Endothelial cell of umbilical vein (primary cell): ENCODE data around the gene SLC45A1. TPM values are rescaled to one million over a fixed set of nuclear protein-coding genes. Genes with fewer than 3 reads are reported as not detected.

Experiments
- BruUV-seq: library from RNA; stranded (reverse); fragments of 400-500 nt; replicated peaks from 2 replicates; lab custom pipeline; 2021; lab: Mats Ljungman, UMichigan
- CTCF ChIA-PET: fragments of 300-600, 350-600 bp; sonication (Branson Sonifier 250); formaldehyde crosslinking; loops from one replicate; lab custom pipeline; 2021; ENCODE audit warnings: antibody characterized with exemption, inconsistent platforms; lab: Charles Lee
- POLR2A ChIA-PET: fragments of 300-600, 350-600 bp; sonication (Branson Sonifier 250); formaldehyde crosslinking; loops from one replicate; lab custom pipeline; 2021; ENCODE audit warnings: antibody characterized with exemption, inconsistent platforms; lab: Charles Lee
- DNase-seq: peaks from one replicate; pipeline ENCODE4 v3.0.0-alpha.2; 2011; ENCODE audit warnings: low read depth, low spot score
- FAIRE-seq: peaks from 2 replicates; lab custom pipeline; 2011; peaks lifted over from hg19 to GRCh38; lab: Jason Lieb, UNC
- H2AFZ ChIP-seq: 2 replicates; pipeline ENCODE4 v1.6.0; 2012; ENCODE audit warnings: low read depth, low read length, control low read depth, inconsistent platforms
- H3K27ac ChIP-seq: 2 replicates; pipeline ENCODE4 v1.5.1; 2011; ENCODE audit warnings: low read depth, mild to moderate bottlenecking, control low read depth, low read length, moderate library complexity; ENCODE audit not compliant: insufficient read depth
- H3K27me3 ChIP-seq, 2 experiments: 2 replicates each; pipeline versions ENCODE4 v1.6.0 to v1.6.1; 2011; ENCODE audit warnings: low read length in 2 of 2, mixed read lengths in 1 of 2; ENCODE audit not compliant: control insufficient read depth in 2 of 2, insufficient read depth in 2 of 2
- H3K36me3 ChIP-seq, 2 experiments: 2 replicates in 1 of 2; 3 replicates in 1 of 2; pipeline ENCODE4 v1.5.1; 2011; ENCODE audit warnings: low read length in 2 of 2, mild to moderate bottlenecking in 1 of 2, moderate library complexity in 1 of 2; ENCODE audit not compliant: control insufficient read depth in 2 of 2, insufficient read depth in 2 of 2; ENCODE audit errors: extremely low read depth in 1 of 2
- H3K4me1 ChIP-seq: 3 replicates; pipeline ENCODE4 v1.5.1; 2011; ENCODE audit warnings: mild to moderate bottlenecking, low read length; ENCODE audit not compliant: control insufficient read depth, insufficient read depth; ENCODE audit errors: extremely low read depth
- H3K4me2 ChIP-seq: 2 replicates; pipeline ENCODE4 v1.6.1; 2011; ENCODE audit warnings: low read length, control low read depth, mixed read lengths; ENCODE audit not compliant: insufficient read depth
- H3K4me3 ChIP-seq, 3 experiments: fragments of 200-600 bp in 1 of 3; sonication (generic), shearing (Covaris generic) in 1 of 3; replicated peaks in 1 of 3; 2 replicates each; pipeline ENCODE4 v1.5.1; 2011 to 2016; ENCODE audit warnings: control low read depth in 3 of 3, low read length in 3 of 3, mild to moderate bottlenecking in 2 of 3, inconsistent platforms in 1 of 3, low read depth in 1 of 3, moderate library complexity in 1 of 3; ENCODE audit not compliant: insufficient read depth in 1 of 3
- H3K79me2 ChIP-seq: 2 replicates; pipeline ENCODE4 v1.6.0; 2012; ENCODE audit warnings: low read length, inconsistent platforms; ENCODE audit not compliant: control insufficient read depth, insufficient read depth
- H3K9ac ChIP-seq: replicated peaks from 2 replicates; pipeline ENCODE3; 2011; ENCODE audit warnings: low read length, control low read depth; ENCODE audit not compliant: insufficient read depth; ENCODE audit errors: extremely low read depth
- H3K9me1 ChIP-seq: replicated peaks from 3 replicates; pipeline ENCODE4 v1.6.0; 2011; ENCODE audit warnings: mild to moderate bottlenecking, low read length; ENCODE audit not compliant: control insufficient read depth, insufficient read depth; ENCODE audit errors: extremely low read depth
- H3K9me3 ChIP-seq: replicated peaks from 2 replicates; pipeline ENCODE4 v1.5.1; 2012; ENCODE audit warnings: low read length, inconsistent platforms; ENCODE audit not compliant: control insufficient read depth, insufficient read depth
- H4K20me1 ChIP-seq: replicated peaks from 2 replicates; pipeline ENCODE3; 2011; ENCODE audit warnings: mild to moderate bottlenecking, low read length; ENCODE audit not compliant: control insufficient read depth, insufficient read depth; ENCODE audit errors: extremely low read depth
- EZH2 ChIP-seq: IDR thresholded peaks from 2 replicates; pipeline ENCODE4 v1.6.1; 2012; ENCODE audit warnings: borderline replicate concordance, low read depth, mild to moderate bottlenecking, moderate library complexity, low read length, inconsistent platforms; ENCODE audit not compliant: severe bottlenecking
- FOS ChIP-seq: IDR thresholded peaks from 2 replicates; pipeline ENCODE4 v1.6.1; 2011; ENCODE audit warnings: mild to moderate bottlenecking, low read length, moderate library complexity, borderline replicate concordance; ENCODE audit not compliant: insufficient read depth
- GATA2 ChIP-seq: IDR thresholded peaks from 2 replicates; pipeline ENCODE4 v1.7.0; 2011; ENCODE audit warnings: low read depth, mild to moderate bottlenecking, moderate library complexity, mixed read lengths, low read length; ENCODE audit not compliant: insufficient read length, insufficient read depth
- JUN ChIP-seq: IDR thresholded peaks from 2 replicates; pipeline ENCODE4 v1.6.1; 2011; ENCODE audit warnings: borderline replicate concordance, low read depth; ENCODE audit not compliant: insufficient read length, insufficient read depth
- MYC ChIP-seq: IDR thresholded peaks from one replicate; pipeline ENCODE4 v1.6.1; 2011; ENCODE audit warnings: mild to moderate bottlenecking, low read depth, low read length
- POLR2A ChIP-seq: IDR thresholded peaks from 2 replicates; pipeline ENCODE4 v1.6.1; 2012; ENCODE audit warnings: low read depth, mild to moderate bottlenecking, control low read depth, low read length
- POLR2AphosphoS5 ChIP-seq: IDR thresholded peaks from 2 replicates; pipeline ENCODE4 v1.6.1; 2012; ENCODE audit warnings: low read depth, mild to moderate bottlenecking, control low read depth, low read length, moderate library complexity; ENCODE audit not compliant: insufficient read depth
- dilution Hi-C: fragments of 300-500 bp; cut with MboI; formaldehyde crosslinking; loops from one replicate; pipeline ENCODE4 v1.15.0; 2019; ENCODE audit warnings: low sequenced_read_pairs; ENCODE audit not compliant: extremely low pct_ligation_motif_present
- intact Hi-C: fragments of 100-400 bp; cut with micrococcal nuclease; formaldehyde crosslinking; loops from one replicate; pipeline ENCODE4 v1.10.0; 2022
- polyA plus RNA-seq, 4 experiments: library from polyadenylated mRNA; depleted of rRNA in 3 of 4; stranded (reverse) in 3 of 4; unstranded in 1 of 4; fragments of >200 nt; gene quantifications; 2 replicates each; pipeline versions ENCODE4 v1.2.1 to v1.2.3, GENCODE V29; 2011 to 2012; ENCODE audit warnings: missing spikeins in 1 of 4
- total RNA-seq: library from RNA; stranded (reverse); gene quantifications from 2 replicates; pipeline ENCODE4 v1.2.3, GENCODE V29; 2021
- TF ChIP-seq, protein P1 (sequence below): IDR thresholded peaks from 2 replicates; pipeline ENCODE4 v1.6.1; 2011; ENCODE audit not compliant: insufficient read depth, insufficient read length
- TF ChIP-seq, protein P2 (sequence below), 2 donors: IDR thresholded peaks; 1 replicate in 1 of 2; 2 replicates in 1 of 2; pipeline ENCODE4 v1.5.1; 2011; ENCODE audit warnings: low read length in 2 of 2, mild to moderate bottlenecking in 2 of 2, moderate library complexity in 2 of 2, control low read depth in 1 of 2, inconsistent platforms in 1 of 2, low read depth in 1 of 2; ENCODE audit not compliant: insufficient read depth in 1 of 2; ENCODE audit errors: extremely low read depth in 1 of 2

The SLC45A1 gene
- total and polyA plus RNA-seq, 2 donors (not counting 3 experiments of a cell fraction or from before 2014, with no cell fraction given): 1.3 to 1.4 TPM

DNA sequence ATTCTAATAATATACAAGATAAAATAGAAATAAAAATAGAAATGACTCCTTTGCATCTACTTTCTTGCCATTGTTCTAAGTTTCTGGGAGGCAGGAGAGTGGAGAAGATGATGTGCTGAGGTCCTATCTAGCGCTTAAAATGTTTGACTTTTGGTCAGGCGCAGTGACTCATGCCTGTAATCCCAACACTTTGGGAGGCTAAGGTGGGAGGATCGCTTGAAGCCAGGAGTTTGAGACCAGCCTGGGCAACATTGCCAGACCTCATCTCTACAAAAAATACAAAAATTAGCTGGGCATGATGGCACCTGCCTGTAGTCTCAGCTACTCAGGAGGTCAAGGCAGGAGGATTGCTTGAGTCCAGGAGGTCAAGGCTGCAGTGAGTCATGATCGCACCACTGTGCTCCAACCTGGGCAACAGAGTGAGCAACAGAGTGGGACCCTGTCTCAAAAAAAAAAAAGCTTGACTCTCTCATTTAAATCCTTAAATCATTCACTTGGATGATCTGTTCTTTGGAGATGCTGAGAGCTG lies 24.2 kb upstream of the SLC45A1 start:
- Histone ChIP-seq H3K4me1 (no peaks in the 10 kb centered on the region), H3K4me3 (no peak overlapping the region), H3K27ac (no peak overlapping the region), H3K9me3 (no peaks in the 10 kb centered on the region), H3K9ac (no peak overlapping the region), H3K79me2 (no peaks in the 10 kb centered on the region), H3K9me1 (no peaks in the 10 kb centered on the region), H4K20me1 (no peaks in the 10 kb centered on the region), H3K27me3 (no peaks in the 10 kb centered on the region), H3K4me2 (no peak overlapping the region), H2AFZ (no peak overlapping the region), H3K36me3 (no peaks in the 10 kb centered on the region)
- no peak for FAIRE-seq
- BruUV-seq: no TSS peak
- TF ChIP-seq JUN (no peak), FOS (no peak), GATA2 (no peak), EZH2 (no peak), POLR2AphosphoS5 (no peak), MYC (no peak), POLR2A (no peak)
- TF ChIP-seq, protein P1, sequence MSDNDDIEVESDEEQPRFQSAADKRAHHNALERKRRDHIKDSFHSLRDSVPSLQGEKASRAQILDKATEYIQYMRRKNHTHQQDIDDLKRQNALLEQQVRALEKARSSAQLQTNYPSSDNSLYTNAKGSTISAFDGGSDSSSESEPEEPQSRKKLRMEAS: no peak
- TF ChIP-seq, protein P2, sequence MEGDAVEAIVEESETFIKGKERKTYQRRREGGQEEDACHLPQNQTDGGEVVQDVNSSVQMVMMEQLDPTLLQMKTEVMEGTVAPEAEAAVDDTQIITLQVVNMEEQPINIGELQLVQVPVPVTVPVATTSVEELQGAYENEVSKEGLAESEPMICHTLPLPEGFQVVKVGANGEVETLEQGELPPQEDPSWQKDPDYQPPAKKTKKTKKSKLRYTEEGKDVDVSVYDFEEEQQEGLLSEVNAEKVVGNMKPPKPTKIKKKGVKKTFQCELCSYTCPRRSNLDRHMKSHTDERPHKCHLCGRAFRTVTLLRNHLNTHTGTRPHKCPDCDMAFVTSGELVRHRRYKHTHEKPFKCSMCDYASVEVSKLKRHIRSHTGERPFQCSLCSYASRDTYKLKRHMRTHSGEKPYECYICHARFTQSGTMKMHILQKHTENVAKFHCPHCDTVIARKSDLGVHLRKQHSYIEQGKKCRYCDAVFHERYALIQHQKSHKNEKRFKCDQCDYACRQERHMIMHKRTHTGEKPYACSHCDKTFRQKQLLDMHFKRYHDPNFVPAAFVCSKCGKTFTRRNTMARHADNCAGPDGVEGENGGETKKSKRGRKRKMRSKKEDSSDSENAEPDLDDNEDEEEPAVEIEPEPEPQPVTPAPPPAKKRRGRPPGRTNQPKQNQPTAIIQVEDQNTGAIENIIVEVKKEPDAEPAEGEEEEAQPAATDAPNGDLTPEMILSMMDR (IDR thresholded peaks at IDR 0.05; ENCODE audit: extremely low read depth in 1 of 2, insufficient read depth in 1 of 2, low read depth in 1 of 2, low read length in 2 of 2): no peak
- dilution Hi-C loops (no loop called here), intact Hi-C loops (no loop called here)
- CTCF ChIA-PET: interaction anchor here (0.6 to 2.2 kb wide), 6 partner anchors 9 to 318 kb away, joined by 3 to 10 read pairs (median 3); no protein-coding TSS in a partner anchor
- POLR2A ChIA-PET: interaction anchor here (0.7 kb wide), 2 partner anchors 58 to 274 kb away, joined by 3 to 7 read pairs; no protein-coding TSS in a partner anchor
- DNase-seq: no peak
